ENCODE data around the gene SEC14L3.

DNA sequence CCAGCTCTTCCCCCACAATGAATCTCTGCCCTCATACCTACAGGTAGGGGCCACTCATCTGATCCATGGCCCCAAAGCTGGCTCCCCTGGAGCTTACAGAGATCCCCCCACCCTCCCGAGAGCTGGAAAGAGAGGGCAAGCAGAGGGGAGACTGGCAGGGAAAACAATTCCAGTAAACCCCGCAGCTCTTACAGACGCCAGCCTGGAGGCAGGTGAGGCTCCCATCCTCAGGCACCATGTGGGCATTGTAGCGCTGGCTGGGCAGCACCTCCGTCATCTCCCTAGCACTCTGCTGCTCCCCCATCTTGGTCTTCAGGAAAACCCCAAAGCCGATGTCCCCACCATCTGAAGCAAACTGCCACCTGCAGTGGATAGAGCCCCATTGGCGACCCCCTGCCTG, 19.6 kb upstream of the SEC14L3 start:
- TF ChIP-seq, protein P1, sequence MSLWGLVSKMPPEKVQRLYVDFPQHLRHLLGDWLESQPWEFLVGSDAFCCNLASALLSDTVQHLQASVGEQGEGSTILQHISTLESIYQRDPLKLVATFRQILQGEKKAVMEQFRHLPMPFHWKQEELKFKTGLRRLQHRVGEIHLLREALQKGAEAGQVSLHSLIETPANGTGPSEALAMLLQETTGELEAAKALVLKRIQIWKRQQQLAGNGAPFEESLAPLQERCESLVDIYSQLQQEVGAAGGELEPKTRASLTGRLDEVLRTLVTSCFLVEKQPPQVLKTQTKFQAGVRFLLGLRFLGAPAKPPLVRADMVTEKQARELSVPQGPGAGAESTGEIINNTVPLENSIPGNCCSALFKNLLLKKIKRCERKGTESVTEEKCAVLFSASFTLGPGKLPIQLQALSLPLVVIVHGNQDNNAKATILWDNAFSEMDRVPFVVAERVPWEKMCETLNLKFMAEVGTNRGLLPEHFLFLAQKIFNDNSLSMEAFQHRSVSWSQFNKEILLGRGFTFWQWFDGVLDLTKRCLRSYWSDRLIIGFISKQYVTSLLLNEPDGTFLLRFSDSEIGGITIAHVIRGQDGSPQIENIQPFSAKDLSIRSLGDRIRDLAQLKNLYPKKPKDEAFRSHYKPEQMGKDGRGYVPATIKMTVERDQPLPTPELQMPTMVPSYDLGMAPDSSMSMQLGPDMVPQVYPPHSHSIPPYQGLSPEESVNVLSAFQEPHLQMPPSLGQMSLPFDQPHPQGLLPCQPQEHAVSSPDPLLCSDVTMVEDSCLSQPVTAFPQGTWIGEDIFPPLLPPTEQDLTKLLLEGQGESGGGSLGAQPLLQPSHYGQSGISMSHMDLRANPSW (CRISPR knock-in tag; conservative IDR thresholded peaks at IDR 0.05; ENCODE audit: low read depth) = no peak
- TF ChIP-seq, protein P2, sequence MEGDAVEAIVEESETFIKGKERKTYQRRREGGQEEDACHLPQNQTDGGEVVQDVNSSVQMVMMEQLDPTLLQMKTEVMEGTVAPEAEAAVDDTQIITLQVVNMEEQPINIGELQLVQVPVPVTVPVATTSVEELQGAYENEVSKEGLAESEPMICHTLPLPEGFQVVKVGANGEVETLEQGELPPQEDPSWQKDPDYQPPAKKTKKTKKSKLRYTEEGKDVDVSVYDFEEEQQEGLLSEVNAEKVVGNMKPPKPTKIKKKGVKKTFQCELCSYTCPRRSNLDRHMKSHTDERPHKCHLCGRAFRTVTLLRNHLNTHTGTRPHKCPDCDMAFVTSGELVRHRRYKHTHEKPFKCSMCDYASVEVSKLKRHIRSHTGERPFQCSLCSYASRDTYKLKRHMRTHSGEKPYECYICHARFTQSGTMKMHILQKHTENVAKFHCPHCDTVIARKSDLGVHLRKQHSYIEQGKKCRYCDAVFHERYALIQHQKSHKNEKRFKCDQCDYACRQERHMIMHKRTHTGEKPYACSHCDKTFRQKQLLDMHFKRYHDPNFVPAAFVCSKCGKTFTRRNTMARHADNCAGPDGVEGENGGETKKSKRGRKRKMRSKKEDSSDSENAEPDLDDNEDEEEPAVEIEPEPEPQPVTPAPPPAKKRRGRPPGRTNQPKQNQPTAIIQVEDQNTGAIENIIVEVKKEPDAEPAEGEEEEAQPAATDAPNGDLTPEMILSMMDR (IDR thresholded peaks at IDR 0.05) = no peak

Measured in WTC11 (cell line).